Activated CD8-positive, alpha-beta T cell treated with anti-CD3 and anti-CD28 coated beads for 36 hours (primary cell): ENCODE data around the gene SLC6A11. TPM values are rescaled to one million over a fixed set of nuclear protein-coding genes. Genes with fewer than 3 reads are reported as not detected.

ENCODE experiments used
- ATAC-seq: fragments of 200-7000 bp; cut with Tn5 transposase; one replicate; pipeline ENCODE4 v1.10.0; 2021; ENCODE audit warnings: mild to moderate bottlenecking, moderate library complexity
- CTCF ChIA-PET: fragments of 350-600 bp; sonication (Branson Sonifier 250); formaldehyde crosslinking; loops from one replicate; lab custom pipeline; 2021; ENCODE audit warnings: antibody characterized with exemption; lab: Charles Lee
- POLR2A ChIA-PET: fragments of 350-600 bp; sonication (Branson Sonifier 250); formaldehyde crosslinking; loops from one replicate; lab custom pipeline; 2021; ENCODE audit warnings: antibody characterized with exemption; lab: Charles Lee
- DNase-seq: peaks from one replicate; pipeline ENCODE4 v3.0.0-alpha.2; 2020
- H3K27ac Mint-ChIP-seq: one replicate; pipeline ENCODE4 v1.8.0; 2021; ENCODE audit warnings: mild to moderate bottlenecking, mixed read lengths
- H3K27me3 Mint-ChIP-seq: one replicate; pipeline ENCODE4 v1.8.0; 2021; ENCODE audit warnings: mixed read lengths
- H3K36me3 Mint-ChIP-seq: one replicate; pipeline ENCODE4 v1.8.0; 2021; ENCODE audit warnings: low read depth, mixed read lengths
- H3K4me1 Mint-ChIP-seq: one replicate; pipeline ENCODE4 v1.8.0; 2021; ENCODE audit warnings: low read depth, mixed read lengths
- H3K4me3 Mint-ChIP-seq: one replicate; pipeline ENCODE4 v1.8.0; 2021; ENCODE audit warnings: mild to moderate bottlenecking, moderate library complexity, mixed read lengths
- H3K9me3 Mint-ChIP-seq: one replicate; pipeline ENCODE4 v1.8.0; 2021; ENCODE audit warnings: mixed read lengths
- CTCF ChIP-seq: fragments of 200-600 bp; IDR thresholded peaks from one replicate; pipeline ENCODE4 v1.8.0; 2022; ENCODE audit warnings: antibody characterized with exemption, mild to moderate bottlenecking
- intact Hi-C: fragments of 100-400 bp; cut with micrococcal nuclease; formaldehyde crosslinking; loops from one replicate; pipeline ENCODE4 v1.10.0; 2022
- total RNA-seq, 2 experiments: library from RNA; stranded (reverse); gene quantifications; one replicate each; pipeline ENCODE4 v1.2.3, GENCODE V29; 2021

Gene SLC6A11
- total RNA-seq, 2 experiments from 2014 or later, result not detected

- no peak for ATAC-seq
- ChIA-PET CTCF (no interaction called here), POLR2A (no interaction called here)
- intact Hi-C loops, result no loop called here
- Mint-ChIP-seq H3K27ac (no peak overlapping the region), H3K4me3 (no peak overlapping the region), H3K27me3 (no peaks in the 10 kb centered on the region), H3K36me3 (no peaks in the 10 kb centered on the region), H3K9me3 (no peaks in the 10 kb centered on the region), H3K4me1 (no peaks in the 10 kb centered on the region)
- no peak for DNase-seq
- no peak for TF ChIP-seq CTCF
These were observed 116.6 kb downstream of the SLC6A11 start for GRCh38 chr3:10932596-10932995.

- ATAC-seq, result no peak
- no peak for TF ChIP-seq CTCF
- no peaks in the 10 kb centered on the region for H3K27me3 Mint-ChIP-seq
- H3K4me1 Mint-ChIP-seq, result no peaks in the 10 kb centered on the region
- intact Hi-C loops, result no loop called here
- no peaks in the 10 kb centered on the region for H3K9me3 Mint-ChIP-seq
- H3K27ac Mint-ChIP-seq, result no peak overlapping the region
- DNase-seq, result no peak
- H3K4me3 Mint-ChIP-seq, result no peak overlapping the region
- POLR2A ChIA-PET, result no interaction called here
- CTCF ChIA-PET, result no interaction called here
- H3K36me3 Mint-ChIP-seq, result no peaks in the 10 kb centered on the region
These were observed 117.0 kb downstream of the SLC6A11 start for GRCh38 chr3:10933021-10933420.

GRCh38 chr3:10933470-10933804, 117.4 kb downstream of the SLC6A11 start:
- no peak for DNase-seq
- no peak overlapping the region for H3K4me3 Mint-ChIP-seq
- H3K9me3 Mint-ChIP-seq, result no peaks in the 10 kb centered on the region
- H3K36me3 Mint-ChIP-seq, result no peaks in the 10 kb centered on the region
- H3K27me3 Mint-ChIP-seq, result no peaks in the 10 kb centered on the region
- no peak for TF ChIP-seq CTCF
- ChIA-PET POLR2A (no interaction called here), CTCF (no interaction called here)
- no peak for ATAC-seq
- no peak overlapping the region for H3K27ac Mint-ChIP-seq
- intact Hi-C loops, result no loop called here
- no peaks in the 10 kb centered on the region for H3K4me1 Mint-ChIP-seq

GRCh38 chr3:10933805-10934481, 117.9 kb downstream of the SLC6A11 start:
- Mint-ChIP-seq H3K27ac (no peak overlapping the region), H3K9me3 (no peaks in the 10 kb centered on the region), H3K27me3 (no peaks in the 10 kb centered on the region), H3K36me3 (no peaks in the 10 kb centered on the region), H3K4me1 (no peaks in the 10 kb centered on the region), H3K4me3 (no peak overlapping the region)
- POLR2A ChIA-PET, result no interaction called here
- intact Hi-C loops, result no loop called here
- no peak for TF ChIP-seq CTCF
- DNase-seq (no peak), ATAC-seq (no peak)
- CTCF ChIA-PET, result no interaction called here

- Mint-ChIP-seq H3K27ac (no peak overlapping the region), H3K36me3 (no peaks in the 10 kb centered on the region), H3K4me1 (no peaks in the 10 kb centered on the region), H3K27me3 (no peaks in the 10 kb centered on the region), H3K4me3 (no peak overlapping the region), H3K9me3 (no peaks in the 10 kb centered on the region)
- POLR2A ChIA-PET, result no interaction called here
- CTCF ChIA-PET, result no interaction called here
- intact Hi-C loops, result no loop called here
- ATAC-seq, result no peak
- TF ChIP-seq CTCF, result no peak
- DNase-seq, result no peak
These were observed 119.0 kb downstream of the SLC6A11 start for GRCh38 chr3:10935028-10935427.
